Neuronal stem cell (in vitro differentiated cells): ENCODE results near the gene PCA3.
A peak's percentile ranks its signal among the peaks of the same experiment; 100 is the strongest.

ENCODE experiments used
- DNase-seq: peaks from one replicate; pipeline ENCODE4 v3.0.0-alpha.2; 2013; ENCODE audit warnings: low spot score
- H2AFZ ChIP-seq: one replicate; pipeline ENCODE4 v1.6.1; 2013; ENCODE audit warnings: mild to moderate bottlenecking, low read length, inconsistent platforms
- H2AK5ac ChIP-seq: 2 replicates; pipeline ENCODE4 v1.6.1; 2013; ENCODE audit warnings: low read depth, mild to moderate bottlenecking, inconsistent platforms, low read length, moderate library complexity, mixed read lengths
- H2BK120ac ChIP-seq: 2 replicates; pipeline ENCODE4 v1.6.1; 2013; ENCODE audit warnings: low read depth, mild to moderate bottlenecking, inconsistent platforms, low read length, moderate library complexity, mixed read lengths
- H2BK12ac ChIP-seq: one replicate; pipeline ENCODE4 v1.6.1; 2013; ENCODE audit warnings: low read length, inconsistent platforms
- H2BK15ac ChIP-seq: 2 replicates; pipeline ENCODE4 v1.6.1; 2013; ENCODE audit warnings: mild to moderate bottlenecking, low read length, inconsistent platforms, mixed read lengths
- H2BK5ac ChIP-seq: one replicate; pipeline ENCODE4 v1.6.1; 2013; ENCODE audit warnings: inconsistent platforms, mild to moderate bottlenecking, low read length, moderate library complexity
- H3K14ac ChIP-seq: one replicate; pipeline ENCODE4 v1.6.1; 2013; ENCODE audit warnings: low read length, inconsistent platforms
- H3K18ac ChIP-seq: 2 replicates; pipeline ENCODE4 v1.6.1; 2013; ENCODE audit warnings: low read length, inconsistent platforms
- H3K23ac ChIP-seq: 2 replicates; pipeline ENCODE4 v1.6.1; 2013; ENCODE audit warnings: low read depth, mild to moderate bottlenecking, mixed read lengths, low read length, inconsistent platforms; ENCODE audit not compliant: poor library complexity
- H3K27ac ChIP-seq: replicated peaks from 3 replicates; pipeline ENCODE4 v1.5.1; 2013; ENCODE audit warnings: low read length, inconsistent platforms
- H3K27me3 ChIP-seq, 3 experiments: 2 replicates each; pipeline ENCODE4 v1.6.1; 2013; ENCODE audit warnings: low read length in 3 of 3, mild to moderate bottlenecking in 2 of 3, inconsistent platforms in 1 of 3, low read depth in 1 of 3, mixed read lengths in 1 of 3, moderate library complexity in 1 of 3; ENCODE audit not compliant: control insufficient read depth in 3 of 3, insufficient read depth in 3 of 3
- H3K36me3 ChIP-seq, 2 donors: replicated peaks in 1 of 2; 2 replicates each; pipeline ENCODE4 v1.6.1; 2013; ENCODE audit warnings: low read length in 2 of 2; ENCODE audit not compliant: control insufficient read depth in 2 of 2, insufficient read depth in 2 of 2
- H3K4ac ChIP-seq: 2 replicates; pipeline ENCODE4 v1.6.1; 2013; ENCODE audit warnings: inconsistent platforms, mild to moderate bottlenecking, low read length, moderate library complexity
- H3K4me1 ChIP-seq, 2 donors: 1 replicate in 1 of 2; 2 replicates in 1 of 2; pipeline ENCODE4 v1.6.1; 2013; ENCODE audit warnings: low read length in 2 of 2, low read depth in 1 of 2; ENCODE audit not compliant: control insufficient read depth in 2 of 2, insufficient read depth in 1 of 2
- H3K4me2 ChIP-seq: one replicate; pipeline ENCODE4 v1.6.1; 2013; ENCODE audit warnings: mild to moderate bottlenecking, low read length, inconsistent platforms; ENCODE audit not compliant: insufficient read depth, poor library complexity, severe bottlenecking
- H3K4me3 ChIP-seq, 2 donors: 2 replicates each; pipeline ENCODE4 v1.5.1; 2013; ENCODE audit warnings: low read length in 2 of 2, mild to moderate bottlenecking in 2 of 2, inconsistent platforms in 1 of 2, moderate library complexity in 1 of 2
- H3K79me1 ChIP-seq: one replicate; pipeline ENCODE4 v1.6.1; 2013; ENCODE audit warnings: low read depth, mild to moderate bottlenecking, inconsistent platforms, low read length, moderate library complexity
- H3K9ac ChIP-seq: one replicate; pipeline ENCODE4 v1.6.1; 2013; ENCODE audit warnings: mild to moderate bottlenecking, low read depth, low read length, inconsistent platforms; ENCODE audit not compliant: poor library complexity
- H3K9me3 ChIP-seq, 2 donors: replicated peaks in 1 of 2; 2 replicates each; pipeline versions ENCODE3 to v1.6.1; 2013; ENCODE audit warnings: low read length in 2 of 2, mild to moderate bottlenecking in 2 of 2, inconsistent platforms in 1 of 2, low read depth in 1 of 2, mixed read lengths in 1 of 2, moderate library complexity in 1 of 2; ENCODE audit not compliant: control insufficient read depth in 2 of 2, insufficient read depth in 1 of 2
- H4K8ac ChIP-seq: one replicate; pipeline ENCODE4 v1.6.1; 2013; ENCODE audit warnings: low read depth, mild to moderate bottlenecking, inconsistent platforms, low read length, moderate library complexity
- H4K91ac ChIP-seq: one replicate; pipeline ENCODE4 v1.6.1; 2013; ENCODE audit warnings: low read length, low read depth, mild to moderate bottlenecking, inconsistent platforms; ENCODE audit not compliant: poor library complexity
- WGBS, 2 donors: extraction: QIAGEN DNeasy Blood & Tissue Kit; methylation state at CpG; one replicate each; pipeline ENCODE4 v1.1.7; 2013; ENCODE audit warnings: missing lambda C conversion rate in 2 of 2, mixed read lengths in 1 of 2; ENCODE audit not compliant: insufficient read length in 2 of 2, insufficient replicate concordance in 1 of 2; ENCODE audit errors: extremely low coverage in 2 of 2; 5-methylcytosine and 5-hydroxymethylcytosine counted together

PCA3 gene

GRCh38 chr9:76810377-76810957, 46.2 kb downstream of the PCA3 start:
- no peak overlapping the region for H3K4me3 ChIP-seq
- H3K27ac ChIP-seq, result no peak overlapping the region
- no peak overlapping the region for H3K4ac ChIP-seq
- H2BK12ac ChIP-seq, result no peak overlapping the region
- WGBS, 2 donors, result no CpG with 5 or more reads among the region's 2 CpGs
- H2BK5ac ChIP-seq, result no peak overlapping the region
- no peak overlapping the region for H4K8ac ChIP-seq
- H3K23ac ChIP-seq, result no peak overlapping the region
- H3K79me1 ChIP-seq, result no peaks in the 10 kb centered on the region
- no peak overlapping the region for H2AK5ac ChIP-seq
- peak; percentile 52 for DNase-seq
- H2BK15ac ChIP-seq, result no peak overlapping the region
- no peak overlapping the region for H2BK120ac ChIP-seq
- no peak overlapping the region for H3K14ac ChIP-seq
- no peak overlapping the region for H3K9ac ChIP-seq
- H4K91ac ChIP-seq, result no peak overlapping the region
- H2AFZ ChIP-seq, result no peak overlapping the region
- H3K36me3 ChIP-seq, result no peaks in the 10 kb centered on the region
- H3K4me2 ChIP-seq, result no peak overlapping the region
- H3K4me1 ChIP-seq, result peaks cover 0 to 2% of the 10 kb centered on the region in 2 donors
- no peak overlapping the region for H3K18ac ChIP-seq
- no peaks in the 10 kb centered on the region for H3K27me3 ChIP-seq
- H3K9me3 ChIP-seq, result no peaks in the 10 kb centered on the region

GRCh38 chr9:76812591-76812990, 48.4 kb downstream of the PCA3 start:
- H3K4me3 ChIP-seq, result no peak overlapping the region
- no peak overlapping the region for H3K4me2 ChIP-seq
- H3K9me3 ChIP-seq, result no peaks in the 10 kb centered on the region
- no peak overlapping the region for H4K91ac ChIP-seq
- no peak overlapping the region for H4K8ac ChIP-seq
- no peak overlapping the region for H3K18ac ChIP-seq
- H3K14ac ChIP-seq, result no peak overlapping the region
- no peak overlapping the region for H2BK12ac ChIP-seq
- H3K27ac ChIP-seq, result no peak overlapping the region
- H3K9ac ChIP-seq, result no peak overlapping the region
- H3K23ac ChIP-seq, result no peak overlapping the region
- H2AK5ac ChIP-seq, result no peak overlapping the region
- H2AFZ ChIP-seq, result no peak overlapping the region
- no peak overlapping the region for H2BK120ac ChIP-seq
- no CpG with 5 or more reads among the region's 6 CpGs for WGBS, 2 donors
- DNase-seq, result no peak
- no peaks in the 10 kb centered on the region for H3K36me3 ChIP-seq
- no peak overlapping the region for H2BK15ac ChIP-seq
- no peak overlapping the region for H3K4ac ChIP-seq
- peaks cover 0 to 2% of the 10 kb centered on the region in 2 donors for H3K4me1 ChIP-seq
- H3K27me3 ChIP-seq, result no peaks in the 10 kb centered on the region
- no peaks in the 10 kb centered on the region for H3K79me1 ChIP-seq
- H2BK5ac ChIP-seq, result no peak overlapping the region

- no peak overlapping the region for H2BK120ac ChIP-seq
- H3K4me1 ChIP-seq, result peaks cover 0 to 3% of the 10 kb centered on the region in 2 donors
- H3K4ac ChIP-seq, result no peak overlapping the region
- H3K27ac ChIP-seq, result no peak overlapping the region
- no peak overlapping the region for H3K9ac ChIP-seq
- H3K36me3 ChIP-seq, result no peaks in the 10 kb centered on the region
- H3K14ac ChIP-seq, result no peak overlapping the region
- H3K4me2 ChIP-seq, result no peak overlapping the region
- WGBS, 2 donors, result no CpG with 5 or more reads among the region's 1 CpG
- no peak overlapping the region for H2BK15ac ChIP-seq
- no peak overlapping the region for H3K23ac ChIP-seq
- no peak overlapping the region for H4K8ac ChIP-seq
- no peaks in the 10 kb centered on the region for H3K79me1 ChIP-seq
- DNase-seq, result no peak
- no peak overlapping the region for H2AK5ac ChIP-seq
- no peak overlapping the region for H3K4me3 ChIP-seq
- H2AFZ ChIP-seq, result no peak overlapping the region
- no peak overlapping the region for H3K18ac ChIP-seq
- H3K27me3 ChIP-seq, result no peaks in the 10 kb centered on the region
- H2BK5ac ChIP-seq, result no peak overlapping the region
- no peaks in the 10 kb centered on the region for H3K9me3 ChIP-seq
- H4K91ac ChIP-seq, result no peak overlapping the region
- H2BK12ac ChIP-seq, result no peak overlapping the region
Observed at GRCh38 chr9:76817489-76817888, 53.3 kb downstream of the PCA3 start.

- no peak for DNase-seq
Observed at GRCh38 chr9:76818271-76818670, 54.0 kb downstream of the PCA3 start.

More at GRCh38 chr9:76818271-76818670, 54.0 kb downstream of the PCA3 start:
- Histone ChIP-seq H3K9ac (no peak overlapping the region), H2BK120ac (no peak overlapping the region), H3K79me1 (no peaks in the 10 kb centered on the region), H2BK15ac (no peak overlapping the region), H2AK5ac (no peak overlapping the region), H4K8ac (no peak overlapping the region), H3K4me1 (peaks cover 0 to 3% of the 10 kb centered on the region in 2 donors), H3K9me3 (no peaks in the 10 kb centered on the region), H4K91ac (no peak overlapping the region), H3K4ac (no peak overlapping the region), H3K4me2 (no peak overlapping the region), H3K14ac (no peak overlapping the region), H2BK12ac (no peak overlapping the region), H3K27ac (no peak overlapping the region), H3K27me3 (no peaks in the 10 kb centered on the region), H2BK5ac (no peak overlapping the region), H3K4me3 (no peak overlapping the region), H2AFZ (peak overlapping the region; percentile 69), H3K36me3 (no peaks in the 10 kb centered on the region), H3K23ac (no peak overlapping the region), H3K18ac (no peak overlapping the region)
- WGBS, 2 donors, result no CpG with 5 or more reads among the region's 4 CpGs
